ENCODE results near the gene GP2. TPM values are rescaled to one million over a fixed set of nuclear protein-coding genes. Genes with fewer than 3 reads are reported as not detected.

GP2 gene
- total RNA-seq, 4 donors from 2014 or later = 0.31 TPM; not detected in 3

DNA sequence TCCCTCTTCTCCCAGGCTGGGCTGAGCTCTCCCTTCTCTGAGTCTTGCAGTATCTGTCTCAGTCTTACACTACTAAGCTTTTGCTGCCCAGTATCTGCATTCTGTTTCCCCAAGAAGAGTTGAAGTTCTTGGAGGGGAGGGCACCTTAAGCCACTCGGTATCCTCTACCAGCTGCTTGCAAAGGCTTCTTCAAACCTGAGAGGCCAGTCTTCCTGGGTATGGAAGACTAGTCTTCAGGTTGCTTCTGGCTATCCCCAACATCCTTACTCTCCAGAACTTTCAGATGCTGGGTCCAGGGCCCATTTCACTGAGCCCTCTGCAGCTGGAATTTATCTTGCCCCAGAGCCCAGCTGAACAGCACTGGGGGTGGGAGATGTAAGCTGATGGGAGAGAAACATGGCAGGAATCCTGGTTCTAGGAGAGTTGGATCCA is 20.1 kb downstream of the GP2 start:
- H3K27ac ChIP-seq = no peak overlapping the region
- no peaks in the 10 kb centered on the region for H3K27me3 ChIP-seq
- H3K4me3 ChIP-seq = no peak overlapping the region
- TF ChIP-seq CTCF (IDR thresholded peaks at IDR 0.05) (no peak), EP300 (IDR thresholded peaks at IDR 0.05) (no peak), POLR2A (IDR thresholded peaks at IDR 0.05) (no peak), POLR2AphosphoS5 (IDR thresholded peaks at IDR 0.05) (no peak)
- DNase-seq (ENCODE audit: low spot score in 2 of 2) = no peak
- H3K9me3 ChIP-seq = no peaks in the 10 kb centered on the region
- no peaks in the 10 kb centered on the region for H3K4me1 ChIP-seq
- no peaks in the 10 kb centered on the region for H3K36me3 ChIP-seq
- WGBS = 88% methylated on average over 1 of the region's 1 CpG

GRCh38 chr16:20306401-20306800 is 20.9 kb downstream of the GP2 start:
- H3K4me1 ChIP-seq = no peaks in the 10 kb centered on the region
- DNase-seq (ENCODE audit: low spot score in 2 of 2) = no peak
- no peaks in the 10 kb centered on the region for H3K27me3 ChIP-seq
- no peak overlapping the region for H3K4me3 ChIP-seq
- no peaks in the 10 kb centered on the region for H3K9me3 ChIP-seq
- WGBS = 60% methylated on average over 4 of the region's 4 CpGs
- TF ChIP-seq POLR2AphosphoS5 (IDR thresholded peaks at IDR 0.05) = no peak
- no peak overlapping the region for H3K27ac ChIP-seq
- no peaks in the 10 kb centered on the region for H3K36me3 ChIP-seq

GRCh38 chr16:20303012-20303411 is 24.3 kb downstream of the GP2 start:
- Histone ChIP-seq H3K27ac (no peak overlapping the region), H3K27me3 (peaks cover 3% of the 10 kb centered on the region), H3K4me3 (no peak overlapping the region), H3K9me3 (no peaks in the 10 kb centered on the region), H3K36me3 (no peaks in the 10 kb centered on the region), H3K4me1 (no peaks in the 10 kb centered on the region)
- TF ChIP-seq EP300 (IDR thresholded peaks at IDR 0.05) (no peak), POLR2A (IDR thresholded peaks at IDR 0.05) (no peak), CTCF (IDR thresholded peaks at IDR 0.05) (no peak), POLR2AphosphoS5 (IDR thresholded peaks at IDR 0.05) (no peak)
- DNase-seq (ENCODE audit: low spot score in 2 of 2) = no peak
- 40% methylated on average over 4 of the region's 4 CpGs for WGBS

DNA sequence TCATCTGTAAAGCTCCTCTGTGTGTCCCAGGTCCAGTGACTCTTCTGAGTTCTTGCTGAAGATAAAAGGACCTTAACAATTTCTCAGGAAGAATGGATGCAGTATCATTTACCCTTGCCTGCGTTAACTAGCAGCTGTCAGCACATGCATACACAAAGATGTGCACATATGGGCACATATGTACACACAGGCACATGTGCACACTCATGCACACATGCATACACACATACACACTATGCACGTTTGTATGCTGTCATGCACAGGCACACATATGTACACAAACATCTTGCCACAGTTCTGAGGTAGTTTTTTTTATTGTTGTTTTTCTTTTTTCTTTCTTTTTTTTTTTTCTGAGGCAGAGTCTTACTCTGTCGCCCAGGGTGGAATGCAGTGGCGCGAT is 24.9 kb downstream of the GP2 start:
- DNase-seq (ENCODE audit: low spot score in 2 of 2) = no peak
- Histone ChIP-seq H3K4me1 (no peaks in the 10 kb centered on the region), H3K9me3 (no peaks in the 10 kb centered on the region), H3K27me3 (peaks cover 5% of the 10 kb centered on the region), H3K36me3 (no peaks in the 10 kb centered on the region), H3K27ac (no peak overlapping the region), H3K4me3 (no peak overlapping the region)
- no peak for TF ChIP-seq EP300 (IDR thresholded peaks at IDR 0.05)
- TF ChIP-seq POLR2A (IDR thresholded peaks at IDR 0.05) = no peak
- TF ChIP-seq CTCF (IDR thresholded peaks at IDR 0.05) = no peak
- no peak for TF ChIP-seq POLR2AphosphoS5 (IDR thresholded peaks at IDR 0.05)
- 55% methylated on average over 5 of the region's 5 CpGs for WGBS

DNA sequence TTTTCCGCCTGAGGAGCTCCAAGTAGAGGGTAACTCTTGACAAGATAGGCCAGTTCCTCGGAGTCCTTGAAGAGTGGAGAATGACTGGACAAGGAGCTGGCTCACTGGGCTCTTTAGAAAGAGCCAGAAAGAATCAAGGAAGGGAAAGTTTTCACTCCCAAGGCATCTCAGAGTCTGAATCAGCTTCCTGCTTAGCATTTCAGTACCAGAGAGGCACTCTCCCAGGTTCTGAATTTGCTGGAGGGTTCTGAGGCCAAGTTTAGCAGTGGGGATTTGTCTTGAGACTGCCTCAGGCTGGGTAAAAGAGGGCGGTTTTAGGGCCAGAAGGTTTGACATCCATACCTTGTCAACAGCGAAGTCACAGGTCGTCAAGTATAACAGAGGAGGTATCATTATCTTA is 25.5 kb downstream of the GP2 start:
- Histone ChIP-seq H3K4me3 (no peak overlapping the region), H3K9me3 (no peaks in the 10 kb centered on the region)

More for the DNA sequence above, 25.5 kb downstream of the GP2 start:
- H3K36me3 ChIP-seq = no peaks in the 10 kb centered on the region
- no peak for DNase-seq (ENCODE audit: low spot score in 2 of 2)
- TF ChIP-seq POLR2AphosphoS5 (IDR thresholded peaks at IDR 0.05) (no peak), EP300 (IDR thresholded peaks at IDR 0.05) (no peak), POLR2A (IDR thresholded peaks at IDR 0.05) (no peak), CTCF (IDR thresholded peaks at IDR 0.05) (no peak)
- peaks cover 5% of the 10 kb centered on the region for H3K27me3 ChIP-seq
- no peak overlapping the region for H3K27ac ChIP-seq
- WGBS = 49% methylated on average over 5 of the region's 5 CpGs
- no peaks in the 10 kb centered on the region for H3K4me1 ChIP-seq
